Uterus (tissue), 2 donors: ENCODE measurements around the gene FBXL15.

Experiments used
- CTCF ChIP-seq, 4 experiments: fragments of 200-600 bp in 2 of 4; fragments of 450-650 bp in 2 of 4; sonication (generic) in 2 of 4; IDR thresholded peaks; one replicate each; pipeline ENCODE4 v1.5.1; 2016 to 2019; ENCODE audit warnings: antibody characterized with exemption in 4 of 4, mild to moderate bottlenecking in 2 of 4, moderate library complexity in 1 of 4
- POLR2A ChIP-seq, 2 donors: fragments of 450-650 bp; IDR thresholded peaks; one replicate each; pipeline ENCODE4 v1.6.1; 2016; ENCODE audit warnings: antibody characterized with exemption in 2 of 2, mild to moderate bottlenecking in 1 of 2, moderate library complexity in 1 of 2

- TF ChIP-seq CTCF (IDR thresholded peaks at IDR 0.05), result peak in 1 of 4 experiments; percentile 97
- TF ChIP-seq POLR2A (IDR thresholded peaks at IDR 0.05), result no peak
Measured at GRCh38 chr10:102393411-102394078, 27.1 kb upstream of the FBXL15 start.
